HepG2 (cell line): Measurements from ENCODE around the gene OR2B2. TPM values are rescaled to one million over a fixed set of nuclear protein-coding genes. Genes with fewer than 3 reads are reported as not detected.

Experiments
- BHLHE40 ChIP-seq: IDR thresholded peaks from 2 replicates; pipeline ENCODE4 v1.6.1; 2011; ENCODE audit warnings: low read length, improper control_type of control experiment
- FOXK2 ChIP-seq: fragments of 450-650 bp; IDR thresholded peaks from 2 replicates; pipeline ENCODE4 v1.6.1; 2016
- GATAD2A ChIP-seq: IDR thresholded peaks from 2 replicates; pipeline ENCODE4 v1.6.1; 2016
- HMGA1 ChIP-seq: sonication (generic); formaldehyde crosslinking; conservative IDR thresholded peaks from 2 replicates; pipeline ENCODE4 v1.4.0; 2020; ENCODE audit warnings: missing genetic modification reagents
- MTA1 ChIP-seq: sonication (generic); formaldehyde crosslinking; IDR thresholded peaks from 2 replicates; pipeline ENCODE4 v1.4.0; 2020; ENCODE audit warnings: missing genetic modification reagents, mild to moderate bottlenecking, borderline replicate concordance
- NCOA2 ChIP-seq: sonication (generic); formaldehyde crosslinking; IDR thresholded peaks from 2 replicates; pipeline ENCODE4 v1.8.0; 2022; ENCODE audit warnings: inconsistent platforms
- RBFOX2 ChIP-seq: fragments of 200-400 bp; formaldehyde crosslinking; IDR thresholded peaks from 2 replicates; pipeline ENCODE4 v1.6.1; 2017; ENCODE audit warnings: low read depth, mild to moderate bottlenecking, low read length
- SETDB1 ChIP-seq: sonication (generic); formaldehyde crosslinking; IDR thresholded peaks from 2 replicates; pipeline ENCODE4 v1.5.1; 2020; ENCODE audit warnings: missing genetic modification reagents, mild to moderate bottlenecking, borderline replicate concordance
- SRSF4 ChIP-seq: fragments of 200-400 bp; formaldehyde crosslinking; IDR thresholded peaks from one replicate; pipeline ENCODE4 v1.6.1; 2018; ENCODE audit warnings: mild to moderate bottlenecking, low read depth, low read length, moderate library complexity; ENCODE audit not compliant: poor library complexity, severe bottlenecking
- SYNCRIP ChIP-seq: fragments of 200-400 bp; formaldehyde crosslinking; IDR thresholded peaks from 2 replicates; pipeline ENCODE4 v1.6.1; 2018; ENCODE audit warnings: mild to moderate bottlenecking, low read depth, low read length; ENCODE audit not compliant: insufficient read depth
- ZFP90 ChIP-seq: sonication (generic); formaldehyde crosslinking; IDR thresholded peaks from 2 replicates; pipeline ENCODE4 v1.8.0; 2022; ENCODE audit warnings: missing genetic modification reagents, mild to moderate bottlenecking, inconsistent platforms, borderline replicate concordance
- ZNF121 ChIP-seq: sonication (generic); formaldehyde crosslinking; IDR thresholded peaks from 2 replicates; pipeline ENCODE4 v1.5.0; 2020; ENCODE audit warnings: mild to moderate bottlenecking, missing genetic modification reagents
- ZNF207 ChIP-seq: fragments of 450-650 bp; IDR thresholded peaks from 2 replicates; pipeline ENCODE4 v1.6.1; 2016; ENCODE audit warnings: antibody characterized with exemption, borderline replicate concordance
- ZNF235 ChIP-seq: sonication (generic); formaldehyde crosslinking; IDR thresholded peaks from 2 replicates; pipeline ENCODE4 v1.8.1; 2023; ENCODE audit warnings: mild to moderate bottlenecking, missing genetic modification reagents, borderline replicate concordance
- ZNF567 ChIP-seq: sonication (generic); formaldehyde crosslinking; IDR thresholded peaks from 2 replicates; pipeline ENCODE4 v1.8.1; 2023; ENCODE audit warnings: mild to moderate bottlenecking, missing genetic modification reagents, borderline replicate concordance
- ZSCAN12 ChIP-seq: sonication (generic); formaldehyde crosslinking; IDR thresholded peaks from 2 replicates; pipeline ENCODE4 v1.9.0; 2021; ENCODE audit warnings: mild to moderate bottlenecking, missing genetic modification reagents
- polyA plus RNA-seq, 8 experiments: library from polyadenylated mRNA; depleted of rRNA in 3 of 8; stranded (reverse) in 7 of 8; unstranded in 1 of 8; fragments of >200 nt; fragmentation: Illumina TruSeq in 4 of 8; extraction: Trizol in 4 of 8; gene quantifications; 2 replicates each; pipeline versions ENCODE4 v1.2.1 to v1.2.3, GENCODE V29; 2011 to 2016; ENCODE audit warnings: low read depth in 4 of 8, missing spikeins in 1 of 8, mixed read lengths in 1 of 8; ENCODE audit not compliant: insufficient read depth in 1 of 8
- total RNA-seq, 5 experiments: library from RNA; depleted of rRNA; stranded (reverse); fragments of >200 nt; fragmentation: Illumina TruSeq; extraction: Trizol; gene quantifications; 2 replicates each; pipeline ENCODE4 v1.2.3, GENCODE V29; 2016; ENCODE audit warnings: low read depth in 1 of 5
- TF ChIP-seq, protein P1 (sequence below): sonication (generic); formaldehyde crosslinking; IDR thresholded peaks from 2 replicates; pipeline ENCODE4 v1.5.1; 2020; ENCODE audit warnings: mild to moderate bottlenecking, missing genetic modification reagents, borderline replicate concordance
- TF ChIP-seq, protein P2 (sequence below): sonication (generic); formaldehyde crosslinking; IDR thresholded peaks from 2 replicates; pipeline ENCODE4 v1.4.0; 2020; ENCODE audit warnings: mild to moderate bottlenecking, missing genetic modification reagents
- TF ChIP-seq, protein P3 (sequence below): sonication (generic); formaldehyde crosslinking; IDR thresholded peaks from 2 replicates; pipeline ENCODE4 v1.4.0; 2020; ENCODE audit warnings: missing genetic modification reagents

OR2B2 gene
- total and polyA plus RNA-seq, 2 of the 13 experiments (the other 11 are each of a cell fraction or from before 2014, with no cell fraction given): not detected

DNA sequence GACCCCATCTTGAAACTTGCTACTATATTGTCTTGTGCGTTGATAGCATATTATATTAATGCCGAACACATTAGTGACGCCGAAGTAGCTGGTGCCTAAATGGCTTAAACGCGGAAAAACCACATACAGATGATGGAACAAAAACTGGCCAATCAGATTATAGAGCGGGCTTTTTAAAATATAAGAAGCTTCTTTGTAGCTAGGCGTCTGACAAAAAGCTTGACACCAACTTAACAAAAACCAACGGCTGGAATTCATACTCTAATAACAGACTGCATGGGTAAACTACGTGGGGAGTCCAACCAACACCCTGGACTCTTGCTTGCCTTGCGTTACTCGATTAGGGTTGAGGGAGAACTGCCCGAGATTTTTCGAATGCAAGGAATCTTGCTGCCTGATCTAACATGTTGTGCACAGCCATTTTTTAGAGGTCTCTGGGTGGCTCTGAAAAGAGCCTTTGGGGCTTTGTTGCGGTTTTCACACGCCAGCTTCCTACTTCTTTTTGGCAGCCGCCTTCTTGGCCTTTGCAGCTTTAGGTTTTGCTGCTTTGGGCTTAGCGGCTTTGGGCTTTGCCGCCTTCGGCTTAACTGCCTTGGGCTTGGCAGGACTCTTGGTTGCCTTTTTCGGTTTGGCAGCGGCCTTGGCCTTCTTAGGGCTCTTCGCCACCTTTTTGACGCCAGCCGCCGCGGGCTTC is 45.7 kb downstream of the OR2B2 start (continued):
- TF ChIP-seq, protein P1, sequence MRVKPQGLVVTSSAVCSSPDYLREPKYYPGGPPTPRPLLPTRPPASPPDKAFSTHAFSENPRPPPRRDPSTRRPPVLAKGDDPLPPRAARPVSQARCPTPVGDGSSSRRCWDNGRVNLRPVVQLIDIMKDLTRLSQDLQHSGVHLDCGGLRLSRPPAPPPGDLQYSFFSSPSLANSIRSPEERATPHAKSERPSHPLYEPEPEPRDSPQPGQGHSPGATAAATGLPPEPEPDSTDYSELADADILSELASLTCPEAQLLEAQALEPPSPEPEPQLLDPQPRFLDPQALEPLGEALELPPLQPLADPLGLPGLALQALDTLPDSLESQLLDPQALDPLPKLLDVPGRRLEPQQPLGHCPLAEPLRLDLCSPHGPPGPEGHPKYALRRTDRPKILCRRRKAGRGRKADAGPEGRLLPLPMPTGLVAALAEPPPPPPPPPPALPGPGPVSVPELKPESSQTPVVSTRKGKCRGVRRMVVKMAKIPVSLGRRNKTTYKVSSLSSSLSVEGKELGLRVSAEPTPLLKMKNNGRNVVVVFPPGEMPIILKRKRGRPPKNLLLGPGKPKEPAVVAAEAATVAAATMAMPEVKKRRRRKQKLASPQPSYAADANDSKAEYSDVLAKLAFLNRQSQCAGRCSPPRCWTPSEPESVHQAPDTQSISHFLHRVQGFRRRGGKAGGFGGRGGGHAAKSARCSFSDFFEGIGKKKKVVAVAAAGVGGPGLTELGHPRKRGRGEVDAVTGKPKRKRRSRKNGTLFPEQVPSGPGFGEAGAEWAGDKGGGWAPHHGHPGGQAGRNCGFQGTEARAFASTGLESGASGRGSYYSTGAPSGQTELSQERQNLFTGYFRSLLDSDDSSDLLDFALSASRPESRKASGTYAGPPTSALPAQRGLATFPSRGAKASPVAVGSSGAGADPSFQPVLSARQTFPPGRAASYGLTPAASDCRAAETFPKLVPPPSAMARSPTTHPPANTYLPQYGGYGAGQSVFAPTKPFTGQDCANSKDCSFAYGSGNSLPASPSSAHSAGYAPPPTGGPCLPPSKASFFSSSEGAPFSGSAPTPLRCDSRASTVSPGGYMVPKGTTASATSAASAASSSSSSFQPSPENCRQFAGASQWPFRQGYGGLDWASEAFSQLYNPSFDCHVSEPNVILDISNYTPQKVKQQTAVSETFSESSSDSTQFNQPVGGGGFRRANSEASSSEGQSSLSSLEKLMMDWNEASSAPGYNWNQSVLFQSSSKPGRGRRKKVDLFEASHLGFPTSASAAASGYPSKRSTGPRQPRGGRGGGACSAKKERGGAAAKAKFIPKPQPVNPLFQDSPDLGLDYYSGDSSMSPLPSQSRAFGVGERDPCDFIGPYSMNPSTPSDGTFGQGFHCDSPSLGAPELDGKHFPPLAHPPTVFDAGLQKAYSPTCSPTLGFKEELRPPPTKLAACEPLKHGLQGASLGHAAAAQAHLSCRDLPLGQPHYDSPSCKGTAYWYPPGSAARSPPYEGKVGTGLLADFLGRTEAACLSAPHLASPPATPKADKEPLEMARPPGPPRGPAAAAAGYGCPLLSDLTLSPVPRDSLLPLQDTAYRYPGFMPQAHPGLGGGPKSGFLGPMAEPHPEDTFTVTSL (CRISPR knock-in tag): no peak
- no peak for TF ChIP-seq SYNCRIP
- no peak for TF ChIP-seq SRSF4
- TF ChIP-seq ZFP90 (CRISPR knock-in tag): no peak
- TF ChIP-seq, protein P2, sequence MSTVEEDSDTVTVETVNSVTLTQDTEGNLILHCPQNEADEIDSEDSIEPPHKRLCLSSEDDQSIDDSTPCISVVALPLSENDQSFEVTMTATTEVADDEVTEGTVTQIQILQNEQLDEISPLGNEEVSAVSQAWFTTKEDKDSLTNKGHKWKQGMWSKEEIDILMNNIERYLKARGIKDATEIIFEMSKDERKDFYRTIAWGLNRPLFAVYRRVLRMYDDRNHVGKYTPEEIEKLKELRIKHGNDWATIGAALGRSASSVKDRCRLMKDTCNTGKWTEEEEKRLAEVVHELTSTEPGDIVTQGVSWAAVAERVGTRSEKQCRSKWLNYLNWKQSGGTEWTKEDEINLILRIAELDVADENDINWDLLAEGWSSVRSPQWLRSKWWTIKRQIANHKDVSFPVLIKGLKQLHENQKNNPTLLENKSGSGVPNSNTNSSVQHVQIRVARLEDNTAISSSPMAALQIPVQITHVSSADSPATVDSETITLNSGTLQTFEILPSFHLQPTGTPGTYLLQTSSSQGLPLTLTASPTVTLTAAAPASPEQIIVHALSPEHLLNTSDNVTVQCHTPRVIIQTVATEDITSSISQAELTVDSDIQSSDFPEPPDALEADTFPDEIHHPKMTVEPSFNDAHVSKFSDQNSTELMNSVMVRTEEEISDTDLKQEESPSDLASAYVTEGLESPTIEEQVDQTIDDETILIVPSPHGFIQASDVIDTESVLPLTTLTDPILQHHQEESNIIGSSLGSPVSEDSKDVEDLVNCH (CRISPR knock-in tag): no peak
- TF ChIP-seq ZNF235 (CRISPR knock-in tag): no peak
- TF ChIP-seq ZNF207: no peak
- no peak for TF ChIP-seq BHLHE40
- no peak for TF ChIP-seq FOXK2
- TF ChIP-seq, protein P3, sequence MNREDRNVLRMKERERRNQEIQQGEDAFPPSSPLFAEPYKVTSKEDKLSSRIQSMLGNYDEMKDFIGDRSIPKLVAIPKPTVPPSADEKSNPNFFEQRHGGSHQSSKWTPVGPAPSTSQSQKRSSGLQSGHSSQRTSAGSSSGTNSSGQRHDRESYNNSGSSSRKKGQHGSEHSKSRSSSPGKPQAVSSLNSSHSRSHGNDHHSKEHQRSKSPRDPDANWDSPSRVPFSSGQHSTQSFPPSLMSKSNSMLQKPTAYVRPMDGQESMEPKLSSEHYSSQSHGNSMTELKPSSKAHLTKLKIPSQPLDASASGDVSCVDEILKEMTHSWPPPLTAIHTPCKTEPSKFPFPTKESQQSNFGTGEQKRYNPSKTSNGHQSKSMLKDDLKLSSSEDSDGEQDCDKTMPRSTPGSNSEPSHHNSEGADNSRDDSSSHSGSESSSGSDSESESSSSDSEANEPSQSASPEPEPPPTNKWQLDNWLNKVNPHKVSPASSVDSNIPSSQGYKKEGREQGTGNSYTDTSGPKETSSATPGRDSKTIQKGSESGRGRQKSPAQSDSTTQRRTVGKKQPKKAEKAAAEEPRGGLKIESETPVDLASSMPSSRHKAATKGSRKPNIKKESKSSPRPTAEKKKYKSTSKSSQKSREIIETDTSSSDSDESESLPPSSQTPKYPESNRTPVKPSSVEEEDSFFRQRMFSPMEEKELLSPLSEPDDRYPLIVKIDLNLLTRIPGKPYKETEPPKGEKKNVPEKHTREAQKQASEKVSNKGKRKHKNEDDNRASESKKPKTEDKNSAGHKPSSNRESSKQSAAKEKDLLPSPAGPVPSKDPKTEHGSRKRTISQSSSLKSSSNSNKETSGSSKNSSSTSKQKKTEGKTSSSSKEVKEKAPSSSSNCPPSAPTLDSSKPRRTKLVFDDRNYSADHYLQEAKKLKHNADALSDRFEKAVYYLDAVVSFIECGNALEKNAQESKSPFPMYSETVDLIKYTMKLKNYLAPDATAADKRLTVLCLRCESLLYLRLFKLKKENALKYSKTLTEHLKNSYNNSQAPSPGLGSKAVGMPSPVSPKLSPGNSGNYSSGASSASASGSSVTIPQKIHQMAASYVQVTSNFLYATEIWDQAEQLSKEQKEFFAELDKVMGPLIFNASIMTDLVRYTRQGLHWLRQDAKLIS (CRISPR knock-in tag): 0 out of 2 replicates have a peak, but pooled peaks have one; percentile 37
- TF ChIP-seq RBFOX2: peak; percentile 56; the same call in 1 of the 2 replicates
- TF ChIP-seq ZNF567 (CRISPR knock-in tag): no peak
- no peak for TF ChIP-seq HMGA1 (CRISPR knock-in tag)
- no peak for TF ChIP-seq ZSCAN12 (CRISPR knock-in tag)
- TF ChIP-seq MTA1: no peak
- no peak for TF ChIP-seq NCOA2 (CRISPR knock-in tag)
- TF ChIP-seq SETDB1: no peak
- TF ChIP-seq GATAD2A (CRISPR knock-in tag): no peak
- no peak for TF ChIP-seq ZNF121
